ENCODE measurements around the gene NCEH1.

- TF ChIP-seq CTCF (IDR thresholded peaks at IDR 0.05) (no peak), POLR2A (IDR thresholded peaks at IDR 0.05) (no peak)
Measured at GRCh38 chr3:172709774-172710663, 848 bp downstream of the NCEH1 start.

All from thyroid gland (tissue), 4 donors.